Caco-2 (cell line): ENCODE data around the gene ITGB6. TPM values are rescaled to one million over a fixed set of nuclear protein-coding genes. Genes with fewer than 3 reads are reported as not detected.
A peak's percentile ranks its signal among the peaks of the same experiment; 100 is the strongest.
"Not testable (repeated sequence)": the region's sequence is repeated elsewhere in the genome, so short reads cannot be mapped to it uniquely, and the experiment has no call there.

ENCODE experiments used
- BruUV-seq: library from RNA; stranded (reverse); fragments of 400-500 nt; replicated peaks from 2 replicates; lab custom pipeline; 2021; lab: Mats Ljungman, UMichigan
- CTCF ChIA-PET: fragments of 300-600 bp; sonication (Branson Sonifier 250); formaldehyde crosslinking; loops from one replicate; lab custom pipeline; 2022; ENCODE audit warnings: antibody characterized with exemption; lab: Charles Lee
- POLR2A ChIA-PET: fragments of 300-600 bp; sonication (Branson Sonifier 250); formaldehyde crosslinking; loops from one replicate; lab custom pipeline; 2022; ENCODE audit warnings: antibody characterized with exemption; lab: Charles Lee
- DNase-seq, 2 experiments: peaks; one replicate each; pipeline versions ENCODE4 v3.0.0 to v3.0.0-alpha.2; 2020 to 2022
- H3K27me3 ChIP-seq: replicated peaks from 2 replicates; pipeline ENCODE4 v1.6.0; 2011; ENCODE audit warnings: low read length; ENCODE audit not compliant: control insufficient read depth, insufficient read depth
- H3K36me3 ChIP-seq: 2 replicates; pipeline ENCODE4 v1.5.1; 2011; ENCODE audit warnings: low read length; ENCODE audit not compliant: control insufficient read depth, insufficient read depth
- H3K4me1 ChIP-seq: fragments of 250-450 bp; sonication (Bioruptor Pico); 2 replicates; pipeline ENCODE4 v1.5.1; 2020; ENCODE audit warnings: mild to moderate bottlenecking
- H3K4me3 ChIP-seq: 2 replicates; pipeline ENCODE4 v1.5.1; 2011; ENCODE audit warnings: low read depth, mild to moderate bottlenecking, control low read depth, low read length
- H3K9me3 ChIP-seq: fragments of 250-450 bp; sonication (Bioruptor Pico); 2 replicates; pipeline ENCODE4 v1.5.1; 2020; ENCODE audit warnings: mild to moderate bottlenecking, moderate library complexity
- H3K27ac Mint-ChIP-seq: one replicate; pipeline ENCODE4 v1.8.0; 2022; ENCODE audit warnings: mixed read lengths; ENCODE audit not compliant: unreplicated experiment
- H3K27me3 Mint-ChIP-seq: one replicate; pipeline ENCODE4 v1.8.0; 2022; ENCODE audit warnings: mixed read lengths; ENCODE audit not compliant: insufficient read depth, unreplicated experiment
- H3K36me3 Mint-ChIP-seq: one replicate; pipeline ENCODE4 v1.8.0; 2022; ENCODE audit warnings: mild to moderate bottlenecking, mixed read lengths; ENCODE audit not compliant: insufficient read depth, unreplicated experiment
- H3K4me1 Mint-ChIP-seq: one replicate; pipeline ENCODE4 v1.8.0; 2022; ENCODE audit warnings: low read depth, mixed read lengths; ENCODE audit not compliant: unreplicated experiment
- H3K4me3 Mint-ChIP-seq: one replicate; pipeline ENCODE4 v1.8.0; 2022; ENCODE audit warnings: mild to moderate bottlenecking, moderate library complexity, mixed read lengths; ENCODE audit not compliant: unreplicated experiment
- H3K9me3 Mint-ChIP-seq: one replicate; pipeline ENCODE4 v1.8.0; 2022; ENCODE audit warnings: mixed read lengths; ENCODE audit not compliant: unreplicated experiment
- CTCF ChIP-seq, 2 experiments: fragments of 200-600 bp in 1 of 2; IDR thresholded peaks; 1 replicate in 1 of 2; 2 replicates in 1 of 2; pipeline versions ENCODE4 v1.5.1 to v1.8.0; 2011 to 2022; ENCODE audit warnings: antibody characterized with exemption in 1 of 2, control low read depth in 1 of 2, inconsistent platforms in 1 of 2, low read depth in 1 of 2, low read length in 1 of 2, mild to moderate bottlenecking in 1 of 2, moderate library complexity in 1 of 2; ENCODE audit not compliant: insufficient read depth in 1 of 2, severe bottlenecking in 1 of 2, unreplicated experiment in 1 of 2
- intact Hi-C: fragments of 100-400 bp; cut with micrococcal nuclease; formaldehyde crosslinking; loops from one replicate; pipeline ENCODE4 v1.10.0; 2022; ENCODE audit not compliant: unreplicated experiment
- total RNA-seq: library from RNA; stranded (reverse); gene quantifications from 2 replicates; pipeline ENCODE4 v1.2.3, GENCODE V29; 2022

ITGB6 gene
- total RNA-seq, 1 experiment from 2014 or later: 1.7 TPM

GRCh38 chr2:160157861-160158829, 41.9 kb downstream of the ITGB6 start:
- no peaks in the 10 kb centered on the region for H3K36me3 ChIP-seq
- POLR2A ChIA-PET: no interaction called here
- no peaks in the 10 kb centered on the region for H3K4me1 Mint-ChIP-seq
- intact Hi-C loops: no loop called here
- no TSS peak for BruUV-seq
- no peak overlapping the region for H3K4me3 Mint-ChIP-seq
- H3K9me3 ChIP-seq: no peaks in the 10 kb centered on the region
- TF ChIP-seq CTCF (IDR thresholded peaks at IDR 0.05; ENCODE audit: insufficient read depth in 1 of 2, low read depth in 1 of 2, low read length in 1 of 2, severe bottlenecking in 1 of 2, unreplicated experiment in 1 of 2): no peak
- H3K9me3 Mint-ChIP-seq: no peaks in the 10 kb centered on the region
- no peaks in the 10 kb centered on the region for H3K36me3 Mint-ChIP-seq
- H3K4me3 ChIP-seq: no peak overlapping the region
- CTCF ChIA-PET: no interaction called here
- peak; percentile 7 to 46 for DNase-seq
- no peaks in the 10 kb centered on the region for H3K27me3 Mint-ChIP-seq
- no peaks in the 10 kb centered on the region for H3K27me3 ChIP-seq
- no peak overlapping the region for H3K27ac Mint-ChIP-seq
- H3K4me1 ChIP-seq: no peaks in the 10 kb centered on the region

GRCh38 chr2:160156665-160157064, 43.4 kb downstream of the ITGB6 start:
- Mint-ChIP-seq H3K36me3 (no peaks in the 10 kb centered on the region), H3K4me1 (no peaks in the 10 kb centered on the region), H3K9me3 (no peaks in the 10 kb centered on the region), H3K27ac (no peak overlapping the region), H3K4me3 (no peak overlapping the region), H3K27me3 (no peaks in the 10 kb centered on the region)
- ChIA-PET POLR2A (no interaction called here), CTCF (no interaction called here)
- no TSS peak for BruUV-seq
- Histone ChIP-seq H3K4me3 (no peak overlapping the region), H3K27me3 (no peaks in the 10 kb centered on the region), H3K36me3 (no peaks in the 10 kb centered on the region), H3K4me1 (no peaks in the 10 kb centered on the region), H3K9me3 (no peaks in the 10 kb centered on the region)
- no peak for DNase-seq
- intact Hi-C loops: loop anchor here (1.0 kb wide), 1 partner anchor 54 kb away; no protein-coding TSS in a partner anchor
- TF ChIP-seq CTCF (IDR thresholded peaks at IDR 0.05; ENCODE audit: insufficient read depth in 1 of 2, low read depth in 1 of 2, low read length in 1 of 2, severe bottlenecking in 1 of 2, unreplicated experiment in 1 of 2): no peak

- intact Hi-C loops: loop anchor here (1.0 kb wide), 1 partner anchor 54 kb away; no protein-coding TSS in a partner anchor
These were observed 44.0 kb downstream of the ITGB6 start for GRCh38 chr2:160156100-160156499.

GRCh38 chr2:160148419-160148818, 51.7 kb downstream of the ITGB6 start:
- intact Hi-C loops, H3K4me3 ChIP-seq, H3K36me3 ChIP-seq: not testable (repeated sequence)

More at GRCh38 chr2:160156100-160156499, 44.0 kb downstream of the ITGB6 start:
- Mint-ChIP-seq H3K4me1 (no peaks in the 10 kb centered on the region), H3K36me3 (no peaks in the 10 kb centered on the region), H3K27me3 (peaks cover 2% of the 10 kb centered on the region), H3K9me3 (no peaks in the 10 kb centered on the region), H3K27ac (no peak overlapping the region), H3K4me3 (no peak overlapping the region)
- no peak for TF ChIP-seq CTCF (IDR thresholded peaks at IDR 0.05; ENCODE audit: insufficient read depth in 1 of 2, low read depth in 1 of 2, low read length in 1 of 2, severe bottlenecking in 1 of 2, unreplicated experiment in 1 of 2)
- no peak overlapping the region for H3K4me3 ChIP-seq
- H3K36me3 ChIP-seq: no peaks in the 10 kb centered on the region
- no peaks in the 10 kb centered on the region for H3K27me3 ChIP-seq
- DNase-seq: no peak
- CTCF ChIA-PET: no interaction called here
- H3K9me3 ChIP-seq: no peaks in the 10 kb centered on the region
- POLR2A ChIA-PET: no interaction called here
- H3K4me1 ChIP-seq: no peaks in the 10 kb centered on the region
- no TSS peak for BruUV-seq

More at GRCh38 chr2:160148419-160148818, 51.7 kb downstream of the ITGB6 start:
- H3K4me3 Mint-ChIP-seq, H3K9me3 ChIP-seq, POLR2A ChIA-PET, BruUV-seq, H3K27me3 Mint-ChIP-seq, H3K4me1 Mint-ChIP-seq, DNase-seq, CTCF ChIA-PET, H3K27me3 ChIP-seq, H3K4me1 ChIP-seq, H3K9me3 Mint-ChIP-seq, H3K36me3 Mint-ChIP-seq, H3K27ac Mint-ChIP-seq: not testable (repeated sequence)
